GM12892 (cell line): ENCODE measurements around the gene WSCD1.

Source experiments
- POLR2A ChIP-seq: IDR thresholded peaks from 2 replicates; pipeline ENCODE4 v1.6.1; 2011; ENCODE audit warnings: low read depth, low read length, control low read depth
- TAF1 ChIP-seq: IDR thresholded peaks from 2 replicates; pipeline ENCODE4 v1.6.1; 2011; ENCODE audit warnings: low read depth, mild to moderate bottlenecking, control low read depth, low read length, borderline replicate concordance

DNA sequence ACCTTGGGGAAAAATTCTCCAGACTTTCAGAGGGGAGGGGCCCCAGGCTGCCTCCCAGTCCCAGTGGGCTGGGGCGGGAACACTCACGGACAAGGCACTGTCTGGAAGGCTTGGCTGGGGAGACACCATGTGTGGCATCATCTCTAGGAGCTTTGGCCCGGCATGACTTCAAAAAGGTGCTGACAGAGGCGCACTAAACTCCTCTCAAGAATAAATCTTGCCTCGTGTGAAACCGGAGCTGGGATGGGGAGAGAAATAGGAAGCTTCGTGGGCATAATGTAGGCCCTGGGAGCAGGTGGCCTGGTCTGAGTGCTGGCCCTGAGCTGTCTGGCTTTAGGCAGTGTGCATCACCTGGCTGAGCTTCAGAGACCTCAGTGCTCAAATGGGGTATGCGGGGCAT lies 5.7 kb downstream of the WSCD1 start:
- no peak for TF ChIP-seq TAF1
- TF ChIP-seq POLR2A: no peak
